GM12801 (cell line): ENCODE measurements around the gene PLEKHG3.

Source experiments
- TF ChIP-seq, protein P1 (sequence below): IDR thresholded peaks from one replicate; pipeline ENCODE4 v1.5.1; 2011; ENCODE audit warnings: control low read depth; ENCODE audit not compliant: insufficient read length; ENCODE audit errors: extremely low read depth

The PLEKHG3 gene

DNA sequence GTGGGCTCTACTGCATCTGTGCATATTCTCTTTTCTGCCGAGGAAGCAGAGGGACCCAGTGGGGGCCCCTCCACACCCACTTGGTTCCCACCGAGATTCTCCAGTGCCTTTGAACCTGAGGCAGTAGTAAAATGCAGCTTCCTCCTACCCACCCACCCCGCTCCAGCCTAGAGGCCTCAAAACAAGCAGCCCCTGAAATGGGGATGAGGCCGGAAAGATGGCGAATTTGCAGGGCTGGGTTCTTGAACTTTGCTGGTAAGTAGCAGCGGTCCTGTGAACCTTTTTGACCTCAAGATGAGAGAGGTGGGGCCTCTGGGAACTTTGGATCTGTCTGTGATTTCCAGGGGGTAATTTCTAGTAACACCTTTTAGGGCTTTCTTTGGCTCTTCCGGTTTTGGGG lies 15.4 kb downstream of the PLEKHG3 start:
- TF ChIP-seq, protein P1, sequence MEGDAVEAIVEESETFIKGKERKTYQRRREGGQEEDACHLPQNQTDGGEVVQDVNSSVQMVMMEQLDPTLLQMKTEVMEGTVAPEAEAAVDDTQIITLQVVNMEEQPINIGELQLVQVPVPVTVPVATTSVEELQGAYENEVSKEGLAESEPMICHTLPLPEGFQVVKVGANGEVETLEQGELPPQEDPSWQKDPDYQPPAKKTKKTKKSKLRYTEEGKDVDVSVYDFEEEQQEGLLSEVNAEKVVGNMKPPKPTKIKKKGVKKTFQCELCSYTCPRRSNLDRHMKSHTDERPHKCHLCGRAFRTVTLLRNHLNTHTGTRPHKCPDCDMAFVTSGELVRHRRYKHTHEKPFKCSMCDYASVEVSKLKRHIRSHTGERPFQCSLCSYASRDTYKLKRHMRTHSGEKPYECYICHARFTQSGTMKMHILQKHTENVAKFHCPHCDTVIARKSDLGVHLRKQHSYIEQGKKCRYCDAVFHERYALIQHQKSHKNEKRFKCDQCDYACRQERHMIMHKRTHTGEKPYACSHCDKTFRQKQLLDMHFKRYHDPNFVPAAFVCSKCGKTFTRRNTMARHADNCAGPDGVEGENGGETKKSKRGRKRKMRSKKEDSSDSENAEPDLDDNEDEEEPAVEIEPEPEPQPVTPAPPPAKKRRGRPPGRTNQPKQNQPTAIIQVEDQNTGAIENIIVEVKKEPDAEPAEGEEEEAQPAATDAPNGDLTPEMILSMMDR, result no peak

DNA sequence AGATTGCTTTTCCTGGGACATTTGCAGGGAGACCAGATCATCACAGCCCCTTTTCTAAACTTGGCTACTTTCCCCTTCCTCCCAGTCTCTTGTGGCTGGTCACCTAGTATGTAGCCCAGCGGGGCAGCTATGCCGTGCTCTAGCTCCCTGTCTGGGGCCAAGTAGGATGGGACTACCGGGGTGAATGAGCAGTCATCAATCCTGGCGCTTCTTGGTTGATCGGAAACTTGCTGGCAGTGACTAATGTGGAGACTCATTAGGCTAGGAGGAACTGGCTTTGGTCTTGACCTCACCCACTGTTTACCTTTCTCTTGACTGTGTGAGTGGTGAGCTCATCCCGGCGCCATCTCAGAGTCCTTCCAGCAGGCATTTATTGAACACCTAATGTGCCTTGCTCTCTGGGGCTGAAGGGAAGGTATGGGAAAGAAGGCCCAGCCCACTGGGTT lies 15.9 kb downstream of the PLEKHG3 start:
- TF ChIP-seq, protein P1, result no peak

DNA sequence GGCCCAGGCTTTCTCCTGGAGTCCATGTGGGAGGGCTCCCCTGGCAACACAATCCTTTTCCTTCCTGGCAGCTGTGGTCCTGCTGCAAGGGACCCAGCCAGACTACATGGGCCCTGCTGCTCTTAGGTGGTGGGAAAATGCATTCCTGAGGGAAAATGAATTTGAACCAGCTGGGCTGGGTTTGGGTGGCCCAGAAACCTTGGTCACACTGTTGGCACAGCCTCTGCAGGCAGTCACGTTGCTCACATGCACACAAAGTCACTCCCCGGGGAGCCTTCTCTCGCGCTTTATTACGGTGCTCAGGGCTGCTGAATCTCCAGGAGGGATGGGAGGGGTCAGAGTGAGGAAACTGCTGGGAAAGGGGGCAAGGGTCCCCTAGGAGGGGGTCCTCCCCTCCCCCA lies 17.2 kb downstream of the PLEKHG3 start:
- TF ChIP-seq, protein P1, result no peak

DNA sequence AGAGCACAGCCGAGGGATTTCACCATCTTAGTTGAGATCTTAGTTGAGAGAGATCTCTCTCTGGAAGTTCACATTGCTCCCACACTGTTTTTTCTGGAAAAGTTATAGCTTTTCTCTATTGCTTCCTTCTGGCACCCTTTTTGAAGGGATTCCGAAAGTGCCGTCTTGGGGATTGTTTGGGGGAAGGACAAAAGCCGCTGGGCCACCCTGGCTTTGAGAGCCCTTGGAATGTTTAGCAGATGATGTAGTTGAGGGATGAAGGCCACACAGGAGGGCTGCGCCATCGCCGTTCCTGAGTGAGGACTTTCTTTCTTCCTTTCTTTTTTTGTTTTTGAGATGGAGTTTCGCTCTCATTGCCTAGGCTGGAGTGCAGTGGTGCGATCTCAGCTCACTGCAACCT lies 17.7 kb downstream of the PLEKHG3 start:
- TF ChIP-seq, protein P1, result no peak

DNA sequence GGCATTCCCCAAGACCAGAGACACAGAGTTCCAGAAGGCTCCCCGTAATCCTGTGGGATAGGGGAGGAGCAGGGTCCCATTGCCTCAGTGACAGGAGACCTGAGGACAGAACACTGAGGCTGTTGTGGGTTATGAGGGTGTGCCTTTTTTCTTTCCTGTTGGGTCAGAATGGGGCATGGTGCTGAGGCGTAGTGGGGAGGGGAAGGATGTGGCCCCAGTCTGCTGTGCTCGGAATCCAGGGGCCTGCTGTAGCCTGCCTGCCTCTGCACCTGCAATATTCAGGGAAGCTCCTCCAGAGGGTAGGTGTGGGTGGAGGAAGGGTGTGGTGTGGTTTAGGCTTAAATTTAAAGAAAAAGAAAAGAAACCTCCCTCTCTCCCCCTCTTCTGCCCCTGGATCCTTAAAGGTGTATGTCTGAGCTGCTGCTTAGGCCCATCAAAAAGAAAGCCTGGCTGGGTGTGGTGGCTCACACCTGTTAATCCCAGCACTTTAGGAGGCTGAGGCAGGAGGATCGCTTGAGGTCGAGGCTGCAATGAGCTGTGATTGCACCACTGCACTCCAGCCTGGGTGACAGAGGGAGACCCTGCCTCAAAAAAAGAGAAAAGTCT lies 18.7 kb downstream of the PLEKHG3 start:
- TF ChIP-seq, protein P1, result no peak

DNA sequence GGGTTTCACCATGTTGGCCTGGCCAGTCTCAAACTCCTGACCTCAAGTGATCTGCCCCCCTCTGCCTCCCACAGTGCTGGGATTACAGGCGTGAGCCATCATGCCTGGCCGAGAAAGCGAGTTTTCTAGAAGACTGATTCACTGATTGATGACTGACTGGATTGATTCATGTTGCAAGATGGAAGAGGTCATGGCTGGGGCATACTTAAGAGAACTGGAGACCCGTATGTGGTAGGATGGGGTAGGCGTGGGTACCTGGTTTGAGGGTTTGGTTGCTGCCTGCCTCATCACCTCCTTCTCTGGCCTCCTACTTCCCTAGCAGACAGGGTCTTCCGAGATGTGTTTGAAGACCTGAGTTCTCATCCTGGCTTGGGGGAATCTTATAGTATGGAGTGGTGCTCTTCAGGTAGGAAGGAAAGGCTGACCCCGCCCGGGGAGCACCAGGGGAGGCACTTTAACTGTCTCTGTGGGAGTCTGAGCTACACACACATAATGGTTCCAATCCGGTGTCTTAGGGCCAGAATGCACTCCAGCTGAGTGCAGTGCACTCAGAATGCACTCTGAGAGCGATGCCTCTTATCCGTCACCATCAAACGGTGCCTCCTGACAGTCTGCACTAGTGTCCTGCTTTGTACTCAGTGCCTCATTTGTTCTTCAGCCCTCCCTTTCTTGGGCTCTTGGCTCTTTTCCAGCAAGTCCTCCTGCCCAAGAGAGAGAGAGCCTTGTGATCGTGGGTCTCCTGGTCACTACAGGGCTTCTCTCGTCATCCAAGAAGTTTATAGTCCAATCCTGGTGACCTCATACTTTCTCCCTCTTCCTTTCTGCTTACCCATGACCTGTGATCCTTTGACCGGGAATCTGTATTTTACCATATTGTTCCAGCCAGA lies 19.7 kb downstream of the PLEKHG3 start:
- TF ChIP-seq, protein P1, result no peak

DNA sequence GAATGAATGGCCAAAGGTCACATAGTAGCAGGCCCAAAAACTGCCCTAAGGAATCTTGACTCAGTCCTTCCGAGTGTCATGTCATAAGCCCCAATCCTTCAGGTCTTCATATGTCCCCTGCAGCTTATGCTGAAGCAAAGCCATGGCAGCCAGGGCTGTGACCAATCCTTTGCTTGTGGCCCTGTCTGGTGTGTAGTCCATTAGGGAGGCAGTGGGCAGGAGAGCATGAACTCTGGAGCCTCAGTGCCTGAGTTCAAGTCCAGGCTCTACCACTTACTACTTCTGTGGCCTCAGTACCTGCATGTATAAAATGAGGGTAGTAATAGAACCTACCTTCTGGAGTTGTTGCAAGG lies 20.3 kb downstream of the PLEKHG3 start:
- TF ChIP-seq, protein P1, result no peak
